Measurements from ENCODE around the gene SLAMF1.
"Not testable (repeated sequence)": the region's sequence is repeated elsewhere in the genome, so short reads cannot be mapped to it uniquely, and the experiment has no call there.

Gene SLAMF1

DNA sequence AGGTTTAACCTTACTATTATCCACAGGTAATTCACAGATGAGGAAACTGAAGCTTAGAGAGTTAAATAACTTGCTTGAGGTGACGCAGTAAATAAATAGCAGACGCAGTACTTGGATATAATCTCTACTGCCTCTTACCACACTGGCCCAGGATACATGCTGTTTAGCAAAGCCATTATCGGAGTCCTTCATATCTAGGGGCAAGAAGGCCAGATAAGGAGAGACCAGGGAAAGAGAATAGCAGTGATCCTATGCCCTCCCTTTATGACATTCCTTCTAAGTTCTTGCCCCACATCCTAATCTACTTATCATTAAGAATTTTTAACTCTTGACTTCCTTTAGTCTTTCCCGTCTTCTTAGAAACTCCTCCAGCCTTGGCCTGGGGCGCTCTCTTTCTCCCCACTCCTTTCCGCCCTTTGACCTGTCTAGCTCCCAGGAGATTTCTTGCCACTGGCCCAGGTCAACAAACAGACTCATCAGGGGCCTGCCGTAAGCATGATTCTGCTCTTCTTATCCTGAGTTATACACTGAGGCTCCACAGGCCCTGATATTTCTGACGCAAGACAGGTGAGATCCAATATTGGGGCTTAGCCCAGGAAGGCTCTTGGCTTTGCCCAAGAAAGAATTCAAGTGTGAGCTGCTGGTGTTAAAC lies 11.4 kb upstream of the SLAMF1 start:
- H3K4me3 ChIP-seq (ENCODE audit: low read depth, low read length): no peak overlapping the region
- no peak for DNase-seq (ENCODE audit: low read depth)
- TF ChIP-seq, protein P1, sequence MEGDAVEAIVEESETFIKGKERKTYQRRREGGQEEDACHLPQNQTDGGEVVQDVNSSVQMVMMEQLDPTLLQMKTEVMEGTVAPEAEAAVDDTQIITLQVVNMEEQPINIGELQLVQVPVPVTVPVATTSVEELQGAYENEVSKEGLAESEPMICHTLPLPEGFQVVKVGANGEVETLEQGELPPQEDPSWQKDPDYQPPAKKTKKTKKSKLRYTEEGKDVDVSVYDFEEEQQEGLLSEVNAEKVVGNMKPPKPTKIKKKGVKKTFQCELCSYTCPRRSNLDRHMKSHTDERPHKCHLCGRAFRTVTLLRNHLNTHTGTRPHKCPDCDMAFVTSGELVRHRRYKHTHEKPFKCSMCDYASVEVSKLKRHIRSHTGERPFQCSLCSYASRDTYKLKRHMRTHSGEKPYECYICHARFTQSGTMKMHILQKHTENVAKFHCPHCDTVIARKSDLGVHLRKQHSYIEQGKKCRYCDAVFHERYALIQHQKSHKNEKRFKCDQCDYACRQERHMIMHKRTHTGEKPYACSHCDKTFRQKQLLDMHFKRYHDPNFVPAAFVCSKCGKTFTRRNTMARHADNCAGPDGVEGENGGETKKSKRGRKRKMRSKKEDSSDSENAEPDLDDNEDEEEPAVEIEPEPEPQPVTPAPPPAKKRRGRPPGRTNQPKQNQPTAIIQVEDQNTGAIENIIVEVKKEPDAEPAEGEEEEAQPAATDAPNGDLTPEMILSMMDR (IDR thresholded peaks at IDR 0.05; ENCODE audit: low read depth, low read length, missing control alignments): no peak
- in situ Hi-C loops (cut with HindIII; ENCODE audit: low sequenced_read_pairs): no loop called here

DNA sequence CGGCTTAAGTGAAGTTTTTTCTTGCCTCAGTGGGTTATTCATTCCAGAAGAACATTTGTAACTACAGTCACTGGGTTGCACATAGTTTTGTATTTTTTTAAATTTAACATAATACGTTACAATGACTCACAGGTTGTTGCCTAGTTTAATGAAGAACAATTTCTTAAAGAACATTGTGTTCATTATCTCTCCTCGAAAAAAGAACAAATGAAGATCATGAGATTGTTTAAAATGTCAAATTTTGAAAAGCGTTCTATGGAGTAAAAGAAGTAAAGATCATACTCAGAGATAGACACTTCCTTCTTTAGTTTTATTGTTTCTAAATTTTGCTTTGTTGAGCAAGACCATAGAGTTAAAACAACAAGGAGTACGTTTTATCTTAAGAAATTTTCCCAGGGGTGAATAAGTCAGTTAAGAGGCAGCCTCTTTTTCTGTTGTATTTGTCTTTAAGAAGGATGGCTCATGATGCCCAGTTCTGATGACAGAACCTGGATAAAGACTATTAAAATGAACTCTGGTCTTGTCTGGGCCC lies 10.5 kb upstream of the SLAMF1 start:
- no peak for DNase-seq (ENCODE audit: low read depth)
- TF ChIP-seq, protein P1 (IDR thresholded peaks at IDR 0.05; ENCODE audit: low read depth, low read length, missing control alignments): no peak
- no peak overlapping the region for H3K4me3 ChIP-seq (ENCODE audit: low read depth, low read length)
- in situ Hi-C loops (cut with HindIII; ENCODE audit: low sequenced_read_pairs): no loop called here

DNA sequence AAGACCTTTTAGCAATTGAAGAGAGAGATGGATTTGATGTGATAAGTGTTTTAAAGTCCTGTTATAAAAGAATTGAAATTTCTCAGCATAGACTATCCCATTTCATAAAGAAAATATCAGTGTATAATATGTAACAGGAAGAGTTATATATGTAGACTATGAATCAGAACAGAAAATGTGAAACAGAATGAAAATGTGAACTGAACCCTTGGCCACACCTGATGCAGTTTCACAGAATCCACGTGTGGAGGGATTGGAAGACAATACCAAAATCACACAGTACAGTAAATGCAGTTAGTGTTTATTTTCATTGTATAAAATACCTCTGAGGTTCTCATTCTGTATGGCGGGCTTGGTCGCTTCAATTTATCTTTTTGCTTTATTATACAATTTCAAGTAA lies 9.9 kb upstream of the SLAMF1 start:
- no peak overlapping the region for H3K4me3 ChIP-seq (ENCODE audit: low read depth, low read length)
- TF ChIP-seq, protein P1 (IDR thresholded peaks at IDR 0.05; ENCODE audit: low read depth, low read length, missing control alignments): no peak
- DNase-seq (ENCODE audit: low read depth): no peak
- in situ Hi-C loops (cut with HindIII; ENCODE audit: low sequenced_read_pairs): no loop called here

DNA sequence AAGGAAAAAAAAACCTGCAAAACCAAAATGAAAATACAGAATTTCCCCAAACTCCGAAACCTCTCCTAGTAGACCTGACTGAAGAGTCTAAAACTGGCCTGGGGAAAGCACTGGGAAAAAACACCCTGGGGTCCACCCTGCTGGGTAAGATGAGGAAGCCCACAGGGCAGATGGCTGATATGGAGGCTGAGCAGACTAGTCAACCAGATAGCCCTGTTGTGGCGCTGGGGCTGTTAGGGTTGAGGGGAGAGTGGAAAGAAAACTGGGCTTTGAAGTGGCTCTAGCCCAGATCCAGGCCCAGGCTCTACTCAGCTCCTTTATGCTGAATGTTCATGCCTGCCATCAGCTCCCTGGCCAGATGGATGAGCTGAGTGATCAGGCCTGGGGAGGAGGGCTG lies 6.8 kb upstream of the SLAMF1 start:
- TF ChIP-seq, protein P1 (IDR thresholded peaks at IDR 0.05; ENCODE audit: low read depth, low read length, missing control alignments): no peak
- DNase-seq (ENCODE audit: low read depth): no peak
- in situ Hi-C loops (cut with HindIII; ENCODE audit: low sequenced_read_pairs): no loop called here
- H3K4me3 ChIP-seq (ENCODE audit: low read depth, low read length): no peak overlapping the region

DNA sequence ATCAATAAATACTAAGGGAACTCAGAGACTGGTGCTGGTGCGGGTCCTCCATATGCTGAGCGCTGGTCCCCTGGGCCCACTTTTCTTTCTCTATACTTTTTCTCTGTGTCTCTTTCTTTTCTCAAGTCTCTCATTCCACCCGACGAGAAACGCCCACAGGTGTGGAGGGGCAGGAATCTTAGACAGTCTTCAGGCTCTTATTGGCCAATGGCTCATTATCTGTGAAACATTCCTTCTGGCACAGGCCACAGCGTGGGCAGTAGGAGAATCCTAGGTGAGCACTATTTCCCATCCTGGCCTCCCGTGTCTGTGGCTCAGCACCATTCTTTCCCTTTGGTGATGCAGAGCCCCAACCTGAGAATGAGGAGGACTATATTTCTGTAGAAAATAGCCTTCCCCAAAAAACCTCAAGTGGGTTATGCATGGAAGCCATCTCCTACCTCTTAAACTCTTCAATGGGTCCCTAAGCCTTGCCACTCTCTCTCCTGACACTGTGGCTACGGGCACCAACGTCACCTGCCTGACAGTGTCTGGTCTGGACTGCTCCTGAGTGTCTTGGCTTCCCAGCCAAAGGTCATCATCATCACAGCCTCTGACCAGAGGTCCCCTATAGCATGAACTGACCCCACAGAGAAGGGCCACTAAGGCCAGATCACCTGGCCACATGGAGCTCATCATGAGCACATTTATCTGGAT lies 6.2 kb upstream of the SLAMF1 start:
- TF ChIP-seq, protein P1 (IDR thresholded peaks at IDR 0.05; ENCODE audit: low read depth, low read length, missing control alignments): no peak
- in situ Hi-C loops (cut with HindIII; ENCODE audit: low sequenced_read_pairs): no loop called here
- DNase-seq (ENCODE audit: low read depth): no peak
- H3K4me3 ChIP-seq (ENCODE audit: low read depth, low read length): no peak overlapping the region

DNA sequence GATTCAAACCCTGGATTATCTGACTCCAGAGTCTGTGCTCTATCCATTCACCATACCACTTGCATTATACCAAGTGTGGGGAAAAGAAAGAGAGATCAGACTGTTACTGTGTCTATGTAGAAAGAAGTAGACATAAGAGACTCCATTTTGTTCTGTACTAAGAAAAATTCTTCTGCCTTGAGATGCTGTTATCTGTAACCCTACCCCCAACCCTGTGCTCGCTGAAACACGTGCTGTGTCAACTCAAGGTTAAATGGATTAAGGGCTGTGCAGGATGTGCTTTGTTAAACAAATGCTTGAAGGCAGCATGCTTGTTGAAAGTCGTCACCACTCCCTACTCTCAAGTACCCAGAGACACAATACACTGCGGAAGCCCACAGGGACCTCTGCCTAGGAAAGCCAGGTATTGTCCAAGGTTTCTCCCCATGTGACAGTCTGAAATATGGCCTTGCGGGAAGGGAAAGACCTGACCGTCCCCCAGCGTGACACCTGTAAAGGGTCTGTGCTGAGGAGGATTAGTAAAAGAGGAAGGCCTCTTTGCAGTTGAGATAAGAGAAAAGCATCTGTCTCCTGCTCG lies 5.3 kb upstream of the SLAMF1 start:
- DNase-seq (ENCODE audit: low read depth); in situ Hi-C loops (cut with HindIII; ENCODE audit: low sequenced_read_pairs); H3K4me3 ChIP-seq (ENCODE audit: low read depth, low read length): not testable (repeated sequence)

All from astrocyte of the cerebellum (primary cell).